CD4-positive, alpha-beta T cell treated with Interferon gamma for 1 hour (primary cell): ENCODE data around the gene TIFAB.

ENCODE experiments used
- DNase-seq: peaks from one replicate; pipeline ENCODE4 v3.0.0-alpha.2; 2020

The TIFAB gene

DNA sequence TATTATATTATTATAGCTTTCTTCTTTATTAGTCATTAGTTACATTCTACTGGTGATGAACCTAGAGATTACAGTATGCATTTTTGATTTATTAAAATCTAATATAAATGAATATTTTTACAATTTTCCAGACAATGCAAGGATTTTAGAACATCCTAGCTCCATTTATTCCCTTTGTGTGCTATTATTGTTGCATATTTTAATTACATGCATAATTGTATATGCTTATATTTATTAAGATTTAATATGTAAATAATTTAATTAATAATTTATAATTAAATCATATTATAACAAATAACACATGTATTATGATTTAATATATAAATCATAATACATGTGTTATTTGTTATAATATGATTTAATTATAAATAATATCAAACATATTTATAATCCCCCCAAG is 29.7 kb downstream of the TIFAB start:
- DNase-seq = no peak

- no peak for DNase-seq
Measured at GRCh38 chr5:135417083-135417482, 35.1 kb downstream of the TIFAB start.

- no peak for DNase-seq
Measured at GRCh38 chr5:135405082-135405481, 47.1 kb downstream of the TIFAB start.

DNA sequence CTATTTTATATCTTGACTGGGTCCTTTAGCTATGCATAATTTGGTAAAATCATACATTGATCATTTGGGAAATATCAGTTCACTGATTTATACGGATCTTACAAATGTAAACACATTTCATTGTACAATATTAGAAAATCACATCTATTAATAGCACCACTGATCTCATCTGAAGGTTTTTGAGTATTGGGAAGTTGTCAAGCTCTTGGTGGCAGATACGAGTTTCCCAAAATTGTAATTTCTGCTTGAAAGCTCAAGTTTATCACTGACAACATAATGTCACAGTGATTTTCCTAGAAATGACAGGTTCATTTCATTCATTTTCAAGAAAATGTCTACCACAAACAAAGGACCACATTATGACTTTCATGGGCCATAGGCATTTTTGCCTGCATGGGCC is 50.1 kb downstream of the TIFAB start:
- no peak for DNase-seq

DNA sequence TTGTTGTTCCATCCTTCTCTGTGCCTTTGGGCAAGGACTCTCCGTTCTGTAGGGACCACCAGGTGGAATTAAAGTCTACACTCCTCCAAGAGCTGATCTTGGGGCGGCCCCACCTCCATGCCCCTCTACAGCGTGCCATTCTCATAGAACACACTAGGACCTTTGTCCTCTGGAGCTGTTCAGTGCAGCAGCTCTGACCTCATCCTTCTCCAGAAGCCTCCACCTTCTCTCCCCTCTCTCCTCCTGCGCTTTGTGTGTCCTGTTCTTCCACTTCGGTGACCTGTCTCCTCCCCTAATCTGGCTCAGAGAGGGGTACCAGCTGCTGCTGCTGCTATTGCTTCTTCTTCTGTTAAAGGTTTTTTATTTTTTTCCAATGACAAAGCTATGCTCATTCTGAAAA is 51.3 kb downstream of the TIFAB start:
- no peak for DNase-seq

DNA sequence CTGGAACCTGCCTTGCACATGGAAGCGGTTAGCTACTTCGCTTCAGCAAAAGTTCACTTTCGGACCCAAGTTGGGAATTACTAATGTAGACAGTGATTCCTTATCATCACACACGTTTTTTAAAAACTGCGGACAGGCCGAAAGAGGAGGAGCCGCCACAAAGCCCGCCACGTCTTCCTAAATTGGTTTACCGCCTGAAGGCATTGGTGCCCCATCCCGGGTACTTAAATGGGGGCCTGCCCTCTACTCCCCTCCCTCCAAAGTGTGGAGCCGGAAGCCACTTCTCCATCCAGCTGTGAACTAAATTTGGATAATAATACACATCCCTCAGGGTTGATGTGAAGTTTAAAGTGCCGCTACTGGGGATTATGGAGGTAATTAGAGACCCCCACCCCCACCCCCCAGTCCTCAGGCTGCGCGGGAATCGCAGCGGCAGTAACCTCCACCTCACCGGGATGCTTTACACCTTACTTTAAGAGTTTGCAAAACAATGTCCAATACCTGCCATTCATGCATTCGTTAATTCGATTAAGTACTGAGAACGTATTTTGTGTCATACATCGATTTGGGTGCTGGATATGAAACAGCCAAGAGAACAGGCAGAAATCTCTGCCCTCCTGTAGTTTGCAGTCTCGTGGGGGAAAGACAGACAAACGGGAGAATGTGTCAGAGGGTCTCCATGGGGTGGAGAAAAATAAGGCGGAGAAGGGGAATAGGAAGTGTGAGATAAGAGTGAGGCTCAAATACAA is 52.2 kb downstream of the TIFAB start:
- no peak for DNase-seq

- DNase-seq = peak; percentile 82
Measured at GRCh38 chr5:135398855-135399793, 53.0 kb downstream of the TIFAB start, which contains the start of gene MACROH2A1. Gene MACROH2A1 (minus strand): TSS chr5:135399231. CDS start chr5:135389093, 10,138 bp downstream.

DNA sequence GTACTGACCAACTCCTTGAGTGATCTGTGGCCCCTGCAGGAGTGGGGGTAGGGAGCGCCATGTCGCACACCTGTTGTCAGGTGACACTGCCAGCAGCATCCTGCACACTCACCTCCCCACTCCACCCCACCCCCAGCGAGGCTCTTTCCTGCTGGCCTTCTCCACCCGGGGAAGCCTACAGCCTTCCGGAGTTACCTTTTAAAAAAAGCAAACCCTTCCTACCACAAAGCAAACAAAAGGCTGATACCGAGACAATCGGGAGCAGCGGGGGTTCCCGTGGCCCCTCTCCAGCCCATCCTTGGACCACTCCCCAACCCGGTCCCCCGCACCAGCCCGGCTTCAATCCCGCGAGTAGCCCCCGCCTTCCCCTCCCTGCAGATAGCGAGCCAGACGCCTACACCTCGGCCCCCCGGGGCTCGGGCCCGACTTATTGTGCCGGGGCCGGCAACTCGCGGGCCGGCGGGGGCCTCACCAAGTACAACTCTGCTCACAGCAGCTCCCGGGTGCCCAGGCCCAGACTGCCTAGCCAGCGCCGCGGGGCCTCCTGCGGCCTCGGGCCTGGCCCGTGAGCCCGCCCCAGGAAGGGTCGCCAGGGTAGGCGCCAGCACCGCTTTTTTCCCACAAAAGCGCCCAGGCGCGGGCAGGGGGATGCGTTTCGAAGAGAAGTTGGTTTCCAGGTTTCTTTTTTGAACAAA is 53.8 kb downstream of the TIFAB start:
- no peak for DNase-seq
